ENCODE data around the gene UFSP1. TPM values are rescaled to one million over a fixed set of nuclear protein-coding genes. Genes with fewer than 3 reads are reported as not detected.
A peak's percentile ranks its signal among the peaks of the same experiment; 100 is the strongest.

UFSP1 gene
- total and polyA plus RNA-seq, 2 of the 13 experiments (the other 11 are each of a cell fraction or from before 2014, with no cell fraction given): 0.65 to 3.3 TPM

DNA sequence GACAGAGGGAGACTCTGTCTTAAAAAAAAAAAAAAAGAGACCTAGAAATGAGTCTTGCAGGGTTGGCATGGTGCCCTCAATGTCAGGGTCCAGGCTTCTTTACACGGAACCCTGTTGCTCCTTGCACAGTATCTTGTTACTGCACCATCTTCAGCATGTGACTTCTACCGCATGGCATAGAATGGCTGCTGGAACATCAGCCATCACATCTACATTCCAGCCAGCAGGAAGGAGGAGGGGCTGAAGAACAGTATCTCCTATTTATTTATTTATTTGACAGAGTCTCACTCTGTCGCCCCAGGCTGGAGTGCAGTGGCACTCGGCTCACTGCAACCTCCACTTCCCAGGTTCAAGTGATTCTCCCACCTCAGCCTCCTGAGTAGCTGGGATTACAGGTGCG is 9.9 kb upstream of the UFSP1 start (continued):
- TF ChIP-seq MNT (IDR thresholded peaks at IDR 0.05) (no peak), NR2F6 (IDR thresholded peaks at IDR 0.05) (no peak), NR2F6 (CRISPR knock-in tag; IDR thresholded peaks at IDR 0.05) (no peak)

GRCh38 chr7:100897772-100898454 is 8.4 kb upstream of the UFSP1 start:
- H3K27ac ChIP-seq (ENCODE audit: extremely low read length, insufficient read depth, low read length): no peak overlapping the region
- WGBS (ENCODE audit: low lambda C conversion rate): 49% methylated on average over 13 of the region's 13 CpGs
- no peak overlapping the region for H3K4me2 ChIP-seq (ENCODE audit: low read depth, low read length)
- intact Hi-C loops (cut with micrococcal nuclease; ENCODE audit: unreplicated experiment) (loop anchor here (5.0 kb wide), 1 partner anchor 179 kb away; no protein-coding TSS in a partner anchor), in situ Hi-C loops (cut with HindIII; ENCODE audit: extremely low pct_ligation_motif_present, low pct_unique_long_range_greater_than_20kb) (loop anchor here (5.0 to 25.0 kb wide), 2 partner anchors 159 to 389 kb away; no protein-coding TSS in a partner anchor)
- no peaks in the 10 kb centered on the region for H3K9me3 ChIP-seq (ENCODE audit: low read length)
- no peak overlapping the region for H3K4me3 ChIP-seq (replicated peaks in 1 of 3; ENCODE audit: insufficient read depth in 1 of 3, low read depth in 2 of 3, low read length in 3 of 3)
- peaks cover 32% of the 10 kb centered on the region for H3K4me1 ChIP-seq (ENCODE audit: insufficient read depth, low read length)
- DNase-seq (ENCODE audit: low spot score) (no peak), ATAC-seq (no peak), FAIRE-seq (no peak)
- H3K36me3 ChIP-seq (replicated peaks in 1 of 2; ENCODE audit: control insufficient read depth in 1 of 2, insufficient read depth in 2 of 2, low read length in 2 of 2): no peaks in the 10 kb centered on the region
- TF ChIP-seq CREB1 (IDR thresholded peaks at IDR 0.05): peak; percentile 42; the same call in 1 of the 2 replicates
- no peak for TF ChIP-seq CREB1 (CRISPR knock-in tag; IDR thresholded peaks at IDR 0.05)
- TF ChIP-seq ZNF777 (CRISPR knock-in tag; IDR thresholded peaks at IDR 0.05): no peak
- no peak for TF ChIP-seq CEBPZ (IDR thresholded peaks at IDR 0.05; ENCODE audit: low read length)
- TF ChIP-seq, protein P1, sequence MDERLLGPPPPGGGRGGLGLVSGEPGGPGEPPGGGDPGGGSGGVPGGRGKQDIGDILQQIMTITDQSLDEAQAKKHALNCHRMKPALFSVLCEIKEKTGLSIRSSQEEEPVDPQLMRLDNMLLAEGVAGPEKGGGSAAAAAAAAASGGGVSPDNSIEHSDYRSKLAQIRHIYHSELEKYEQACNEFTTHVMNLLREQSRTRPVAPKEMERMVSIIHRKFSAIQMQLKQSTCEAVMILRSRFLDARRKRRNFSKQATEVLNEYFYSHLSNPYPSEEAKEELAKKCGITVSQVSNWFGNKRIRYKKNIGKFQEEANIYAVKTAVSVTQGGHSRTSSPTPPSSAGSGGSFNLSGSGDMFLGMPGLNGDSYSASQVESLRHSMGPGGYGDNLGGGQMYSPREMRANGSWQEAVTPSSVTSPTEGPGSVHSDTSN (CRISPR knock-in tag; IDR thresholded peaks at IDR 0.05): no peak
- no peak for TF ChIP-seq SCMH1 (CRISPR knock-in tag; IDR thresholded peaks at IDR 0.05; ENCODE audit: borderline replicate concordance)
- no peak for TF ChIP-seq ZNF3 (CRISPR knock-in tag; IDR thresholded peaks at IDR 0.05)
- POLR2A ChIA-PET: no interaction called here
- no TSS peak for BruUV-seq (replicated peaks)
- no peaks in the 10 kb centered on the region for H4K20me1 ChIP-seq (ENCODE audit: insufficient read depth, low read length)
- no peaks in the 10 kb centered on the region for H3K79me2 ChIP-seq (ENCODE audit: insufficient read depth, low read length)
- H2AFZ ChIP-seq (ENCODE audit: low read length): no peak overlapping the region
- CTCF ChIA-PET (ENCODE audit: low intra/inter-chr PET ratio, low total read pairs): interaction anchor here (0.7 to 3.2 kb wide), 3 partner anchors 161 to 180 kb away, joined by 3 to 28 read pairs (median 4); no protein-coding TSS in a partner anchor
- H3K9ac ChIP-seq (ENCODE audit: insufficient read depth, low read depth, low read length): no peak overlapping the region
- peaks cover 9 to 28% of the 10 kb centered on the region in 2 experiments for H3K27me3 ChIP-seq (ENCODE audit: control insufficient read depth in 1 of 2, insufficient read depth in 2 of 2, low read length in 2 of 2)

All from HepG2 (cell line).